ENCODE measurements around the gene PCBP3. TPM values are rescaled to one million over a fixed set of nuclear protein-coding genes. Genes with fewer than 3 reads are reported as not detected.

The PCBP3 gene
- total RNA-seq, 6 experiments from 2014 or later = 0.37 to 1.5 (median 0.69) TPM

DNA sequence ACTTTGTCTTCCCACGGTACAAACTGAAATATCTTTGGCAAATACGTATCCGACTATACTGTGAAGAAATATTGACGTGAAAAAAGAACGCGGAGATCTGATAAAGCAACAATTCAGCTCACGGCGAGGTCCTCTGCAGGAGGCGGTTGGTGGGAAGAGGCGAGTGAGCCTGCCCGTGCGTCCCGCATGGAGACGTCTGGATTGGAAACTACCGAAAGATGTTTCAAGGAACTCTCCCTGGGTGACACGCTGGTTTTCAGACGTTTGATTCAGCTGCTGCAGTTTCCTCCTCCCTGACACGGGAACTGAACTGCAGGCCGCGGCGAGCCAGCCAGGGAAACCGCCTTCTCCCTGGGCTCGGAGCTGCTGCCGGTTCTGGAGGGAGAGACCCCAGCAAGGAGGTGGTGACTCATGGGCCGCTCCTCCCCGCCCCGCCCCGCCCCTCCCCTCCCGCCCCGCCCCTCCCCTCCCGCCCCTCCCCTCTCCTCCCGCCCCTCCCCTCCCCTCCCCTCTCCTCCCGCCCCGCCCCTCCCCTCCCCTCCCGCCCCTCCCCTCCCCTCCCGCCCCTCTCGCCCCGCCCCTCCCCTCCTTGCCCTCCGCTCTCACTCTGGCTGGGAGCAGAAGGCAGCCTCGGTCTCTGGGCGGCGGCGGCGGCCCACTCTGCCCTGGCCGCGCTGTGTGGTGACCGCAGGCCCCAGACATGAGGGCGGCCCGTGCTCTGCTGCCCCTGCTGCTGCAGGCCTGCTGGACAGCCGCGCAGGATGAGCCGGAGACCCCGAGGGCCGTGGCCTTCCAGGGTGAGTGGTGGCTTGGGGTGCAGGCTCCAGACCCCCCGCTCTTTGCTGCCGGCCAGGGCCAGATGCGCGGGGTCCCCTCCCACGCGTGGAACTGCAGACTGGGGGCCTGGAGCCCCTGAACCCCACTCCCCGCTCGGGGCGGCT lies 337.9 kb downstream of the PCBP3 start, which contains the start of gene COL6A1:
Gene COL6A1 (plus strand): TSS at position 620 of the 941 bp plus-strand sequence. CDS start 81 bp downstream, at position 701.
- Histone ChIP-seq H3K4me3 (peak within 1 kb of the TSS; percentile 65 to 74 (median 67)), H3K27ac (peak within 1 kb of the TSS; percentile 13 to 57 (median 26)), H3K4me1 (peaks cover 0 to 4% (median 2%) of the 10 kb centered on the region in 4 donors), H3K9me3 (no peaks in the 10 kb centered on the region), H3K27me3 (no peaks in the 10 kb centered on the region), H3K36me3 (no peaks in the 10 kb centered on the region)
- intact Hi-C loops (cut with DNase I) = no loop called here
- DNase-seq = peak; percentile 73 to 77 (median 75)
- ATAC-seq = peak; percentile 78 to 83 (median 82)
- under 1% methylated on average over 25 of the region's 63 CpGs for WGBS (ENCODE audit: insufficient coverage, low coverage, low lambda C conversion rate, missing lambda C conversion rate)
- TF ChIP-seq CTCF (IDR thresholded peaks at IDR 0.05) (no peak), POLR2A (IDR thresholded peaks at IDR 0.05) (peak; percentile 44)

DNA sequence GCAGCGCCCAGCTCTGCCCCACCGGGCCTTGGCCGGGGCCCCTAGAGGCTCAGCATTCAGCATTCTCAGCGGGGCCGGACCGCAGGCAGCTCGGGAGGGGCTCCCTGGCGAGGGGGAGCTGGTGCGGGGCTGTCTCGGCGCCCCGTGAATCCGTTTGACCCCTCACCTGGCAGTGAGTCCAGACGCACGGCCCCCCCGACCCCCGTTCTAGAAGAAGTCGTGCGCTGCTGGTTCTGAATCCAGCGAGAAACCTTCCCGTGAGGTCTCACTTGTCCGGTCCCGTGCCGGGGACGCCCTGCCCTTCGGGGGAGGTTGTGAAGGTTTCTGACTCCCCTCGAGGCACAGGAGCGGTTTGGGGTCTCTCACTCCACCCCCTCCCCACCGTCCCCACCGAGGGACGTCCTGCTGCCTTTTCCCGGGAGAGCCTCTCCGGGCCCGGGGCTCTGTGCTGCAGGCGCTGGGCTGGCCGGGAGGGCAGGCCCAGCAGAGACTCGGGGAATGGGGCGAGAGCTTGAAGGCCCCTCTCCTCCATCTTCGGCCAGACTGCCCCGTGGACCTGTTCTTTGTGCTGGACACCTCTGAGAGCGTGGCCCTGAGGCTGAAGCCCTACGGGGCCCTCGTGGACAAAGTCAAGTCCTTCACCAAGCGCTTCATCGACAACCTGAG lies 338.7 kb downstream of the PCBP3 start:
- peak overlapping the region; percentile 13 to 57 (median 26) for H3K27ac ChIP-seq
- ATAC-seq = peak; percentile 10 to 44 (median 34)
- H3K4me1 ChIP-seq = peaks cover 0 to 4% (median 2%) of the 10 kb centered on the region in 4 donors
- intact Hi-C loops (cut with DNase I) = no loop called here
- no peaks in the 10 kb centered on the region for H3K9me3 ChIP-seq
- peak in 2 of 3 donors; percentile 26 to 53 for DNase-seq
- no CpG with 5 or more reads among the region's 45 CpGs for WGBS (ENCODE audit: insufficient coverage, low coverage, low lambda C conversion rate, missing lambda C conversion rate)
- no peaks in the 10 kb centered on the region for H3K36me3 ChIP-seq
- H3K4me3 ChIP-seq = peak overlapping the region; percentile 65 to 74 (median 67)
- H3K27me3 ChIP-seq = no peaks in the 10 kb centered on the region
- TF ChIP-seq CTCF (IDR thresholded peaks at IDR 0.05) (no peak), POLR2A (IDR thresholded peaks at IDR 0.05) (no peak)

GRCh38 chr21:45982758-45983648 lies 339.5 kb downstream of the PCBP3 start:
- H3K9me3 ChIP-seq = no peaks in the 10 kb centered on the region
- peak overlapping the region in 1 of 3 donors; percentile 57 for H3K27ac ChIP-seq
- no peaks in the 10 kb centered on the region for H3K36me3 ChIP-seq
- H3K4me1 ChIP-seq = peaks cover 0 to 4% (median 2%) of the 10 kb centered on the region in 4 donors
- no CpG with 5 or more reads among the region's 45 CpGs for WGBS (ENCODE audit: insufficient coverage, low coverage, low lambda C conversion rate, missing lambda C conversion rate)
- H3K4me3 ChIP-seq = peak overlapping the region; percentile 65 to 74 (median 67)
- intact Hi-C loops (cut with DNase I) = no loop called here
- no peak for ATAC-seq
- DNase-seq = peak in 2 of 3 donors; percentile 47 to 55
- TF ChIP-seq POLR2A (IDR thresholded peaks at IDR 0.05) (no peak), CTCF (IDR thresholded peaks at IDR 0.05) (no peak)
- H3K27me3 ChIP-seq = no peaks in the 10 kb centered on the region

GRCh38 chr21:45983649-45983965 lies 340.1 kb downstream of the PCBP3 start:
- ATAC-seq = no peak
- H3K36me3 ChIP-seq = no peaks in the 10 kb centered on the region
- peaks cover 0 to 4% (median 2%) of the 10 kb centered on the region in 4 donors for H3K4me1 ChIP-seq
- DNase-seq = no peak
- no peaks in the 10 kb centered on the region for H3K27me3 ChIP-seq
- no peak overlapping the region for H3K27ac ChIP-seq
- intact Hi-C loops (cut with DNase I) = no loop called here
- TF ChIP-seq POLR2A (IDR thresholded peaks at IDR 0.05) (no peak), CTCF (IDR thresholded peaks at IDR 0.05) (no peak)
- peak overlapping the region in 1 of 3 donors; percentile 65 for H3K4me3 ChIP-seq
- H3K9me3 ChIP-seq = no peaks in the 10 kb centered on the region
- whole genome bisulfite sequencing (ENCODE audit: insufficient coverage, low coverage, low lambda C conversion rate, missing lambda C conversion rate) = no CpG with 5 or more reads among the region's 13 CpGs

Measured in right lobe of liver (tissue), 6 donors.